Measurements from ENCODE around the gene MGLL. TPM values are rescaled to one million over a fixed set of nuclear protein-coding genes. Genes with fewer than 3 reads are reported as not detected.

MGLL gene
- total RNA-seq, 6 experiments from 2014 or later, result 97.0 to 168 (median 115) TPM

GRCh38 chr3:127750226-127751031, 71.9 kb downstream of the MGLL start:
- no peak for ATAC-seq
- no peak overlapping the region for H3K27ac ChIP-seq
- TF ChIP-seq, protein P1, sequence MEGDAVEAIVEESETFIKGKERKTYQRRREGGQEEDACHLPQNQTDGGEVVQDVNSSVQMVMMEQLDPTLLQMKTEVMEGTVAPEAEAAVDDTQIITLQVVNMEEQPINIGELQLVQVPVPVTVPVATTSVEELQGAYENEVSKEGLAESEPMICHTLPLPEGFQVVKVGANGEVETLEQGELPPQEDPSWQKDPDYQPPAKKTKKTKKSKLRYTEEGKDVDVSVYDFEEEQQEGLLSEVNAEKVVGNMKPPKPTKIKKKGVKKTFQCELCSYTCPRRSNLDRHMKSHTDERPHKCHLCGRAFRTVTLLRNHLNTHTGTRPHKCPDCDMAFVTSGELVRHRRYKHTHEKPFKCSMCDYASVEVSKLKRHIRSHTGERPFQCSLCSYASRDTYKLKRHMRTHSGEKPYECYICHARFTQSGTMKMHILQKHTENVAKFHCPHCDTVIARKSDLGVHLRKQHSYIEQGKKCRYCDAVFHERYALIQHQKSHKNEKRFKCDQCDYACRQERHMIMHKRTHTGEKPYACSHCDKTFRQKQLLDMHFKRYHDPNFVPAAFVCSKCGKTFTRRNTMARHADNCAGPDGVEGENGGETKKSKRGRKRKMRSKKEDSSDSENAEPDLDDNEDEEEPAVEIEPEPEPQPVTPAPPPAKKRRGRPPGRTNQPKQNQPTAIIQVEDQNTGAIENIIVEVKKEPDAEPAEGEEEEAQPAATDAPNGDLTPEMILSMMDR (IDR thresholded peaks at IDR 0.05), result no peak
- no peak for TF ChIP-seq POLR2A (IDR thresholded peaks at IDR 0.05)
- intact Hi-C loops (cut with DNase I), result no loop called here
- WGBS (ENCODE audit: insufficient coverage, low coverage, low lambda C conversion rate, missing lambda C conversion rate), result 65% methylated on average over 8 of the region's 12 CpGs
- H3K27me3 ChIP-seq, result no peaks in the 10 kb centered on the region
- peaks cover 0 to 11% (median 5%) of the 10 kb centered on the region in 4 donors for H3K4me1 ChIP-seq
- H3K36me3 ChIP-seq, result no peaks in the 10 kb centered on the region
- no peak overlapping the region for H3K4me3 ChIP-seq
- no peak for DNase-seq
- H3K9me3 ChIP-seq, result no peaks in the 10 kb centered on the region

GRCh38 chr3:127749787-127750225, 72.5 kb downstream of the MGLL start:
- WGBS (ENCODE audit: insufficient coverage, low coverage, low lambda C conversion rate, missing lambda C conversion rate), result 91% methylated on average over 5 of the region's 7 CpGs
- Histone ChIP-seq H3K4me3 (no peak overlapping the region), H3K27ac (no peak overlapping the region), H3K9me3 (no peaks in the 10 kb centered on the region), H3K4me1 (peaks cover 0 to 11% (median 5%) of the 10 kb centered on the region in 4 donors), H3K27me3 (no peaks in the 10 kb centered on the region), H3K36me3 (peaks cover 0 to 3% (median 0%) of the 10 kb centered on the region in 4 donors)
- ATAC-seq (peak in 1 of 4 donors; percentile 6), DNase-seq (no peak)
- no peak for TF ChIP-seq POLR2A (IDR thresholded peaks at IDR 0.05)
- TF ChIP-seq, protein P1 (IDR thresholded peaks at IDR 0.05), result peak in 1 of 4 donors; percentile 20
- intact Hi-C loops (cut with DNase I), result no loop called here

DNA sequence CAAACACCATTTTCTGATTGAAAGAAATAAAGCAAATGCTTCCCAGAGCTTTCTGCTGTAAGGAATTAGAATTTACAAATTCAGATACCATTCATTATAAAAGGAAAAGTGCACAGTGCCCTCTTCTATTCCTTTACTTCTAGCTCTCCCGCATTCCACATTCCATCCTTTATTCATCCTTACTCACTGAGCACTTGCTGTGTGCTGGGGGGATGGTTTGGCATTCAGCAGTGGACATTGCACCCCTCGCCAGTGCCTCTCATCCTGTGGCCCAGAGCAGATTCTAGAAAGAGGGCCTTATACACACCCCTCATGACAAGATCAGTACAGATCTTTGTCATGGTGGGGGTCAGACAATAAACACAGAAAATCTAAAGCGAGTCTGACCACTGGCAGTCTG, 73.0 kb downstream of the MGLL start:
- no peak overlapping the region for H3K4me3 ChIP-seq
- WGBS (ENCODE audit: insufficient coverage, low coverage, low lambda C conversion rate, missing lambda C conversion rate), result 81% methylated on average over 3 of the region's 3 CpGs

DNA sequence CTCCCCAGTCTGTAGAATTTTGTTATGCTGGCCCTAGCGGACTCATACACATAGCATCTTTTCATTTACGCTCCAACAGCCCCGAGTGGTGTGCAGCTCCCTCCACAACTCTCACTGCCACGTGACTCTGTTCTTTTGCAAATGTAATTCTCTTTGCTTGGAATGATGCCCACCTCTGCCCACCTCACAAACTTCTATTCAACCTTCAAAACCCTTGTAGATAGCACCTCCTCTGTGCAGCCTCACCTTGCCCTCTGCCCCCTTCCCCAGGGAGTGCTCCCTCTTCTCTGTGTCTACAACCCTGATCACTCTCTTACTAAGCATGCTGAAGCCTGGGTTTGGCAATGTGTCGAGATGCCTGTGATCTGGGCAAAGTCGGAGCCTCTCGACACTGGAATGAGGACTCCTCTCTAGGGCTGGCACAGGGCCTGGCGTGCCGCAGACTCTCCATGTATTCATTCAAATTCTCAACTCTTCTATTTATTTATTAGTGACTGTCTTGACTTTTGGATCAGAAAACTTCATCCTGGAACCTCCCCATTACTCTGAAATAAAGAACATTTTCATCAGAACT, 73.5 kb downstream of the MGLL start:
- Histone ChIP-seq H3K27me3 (no peaks in the 10 kb centered on the region), H3K4me1 (peaks cover 0 to 11% (median 5%) of the 10 kb centered on the region in 4 donors), H3K36me3 (peaks cover 0 to 6% (median 0%) of the 10 kb centered on the region in 4 donors), H3K4me3 (no peak overlapping the region), H3K9me3 (no peaks in the 10 kb centered on the region), H3K27ac (no peak overlapping the region)
- ATAC-seq (peak; percentile 62 to 76 (median 68)), DNase-seq (peak in 1 of 3 donors; percentile 71)
- 81% methylated on average over 6 of the region's 9 CpGs for WGBS (ENCODE audit: insufficient coverage, low coverage, low lambda C conversion rate, missing lambda C conversion rate)
- intact Hi-C loops (cut with DNase I), result no loop called here
- no peak for TF ChIP-seq POLR2A (IDR thresholded peaks at IDR 0.05)
- TF ChIP-seq, protein P1 (IDR thresholded peaks at IDR 0.05), result no peak

More for the DNA sequence above, 73.0 kb downstream of the MGLL start:
- Histone ChIP-seq H3K36me3 (peaks cover 0 to 6% (median 0%) of the 10 kb centered on the region in 4 donors), H3K4me1 (peaks cover 0 to 11% (median 5%) of the 10 kb centered on the region in 4 donors), H3K27ac (no peak overlapping the region), H3K9me3 (no peaks in the 10 kb centered on the region), H3K27me3 (no peaks in the 10 kb centered on the region)
- ATAC-seq (no peak), DNase-seq (no peak)
- intact Hi-C loops (cut with DNase I), result no loop called here
- TF ChIP-seq POLR2A (IDR thresholded peaks at IDR 0.05), result no peak

All from right lobe of liver (tissue), 6 donors.